ENCODE data around the gene ZNF697.
"Not testable (repeated sequence)": the region's sequence is repeated elsewhere in the genome, so short reads cannot be mapped to it uniquely, and the experiment has no call there.

Gene ZNF697

DNA sequence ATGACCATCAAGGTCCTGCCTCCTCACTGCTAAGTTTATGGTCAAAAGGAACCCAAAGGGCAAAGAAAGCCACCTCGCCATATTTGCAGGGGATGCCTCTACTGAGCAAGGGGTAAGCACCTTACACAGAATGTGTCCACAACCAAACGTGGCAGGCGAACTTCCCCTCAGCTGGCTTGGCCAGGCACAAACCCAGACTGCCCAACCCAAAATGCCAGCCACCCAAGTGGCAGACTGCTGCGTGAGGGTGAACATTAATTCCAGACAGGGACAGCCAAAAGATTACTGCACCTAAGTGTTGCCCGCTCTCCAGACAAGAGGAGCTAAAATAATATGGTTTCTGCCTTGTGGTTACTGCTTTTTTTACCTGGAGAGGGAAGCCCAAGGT lies 16.0 kb downstream of the ZNF697 start:
- peak in 1 of 51 donors; percentile 36 for DNase-seq

DNA sequence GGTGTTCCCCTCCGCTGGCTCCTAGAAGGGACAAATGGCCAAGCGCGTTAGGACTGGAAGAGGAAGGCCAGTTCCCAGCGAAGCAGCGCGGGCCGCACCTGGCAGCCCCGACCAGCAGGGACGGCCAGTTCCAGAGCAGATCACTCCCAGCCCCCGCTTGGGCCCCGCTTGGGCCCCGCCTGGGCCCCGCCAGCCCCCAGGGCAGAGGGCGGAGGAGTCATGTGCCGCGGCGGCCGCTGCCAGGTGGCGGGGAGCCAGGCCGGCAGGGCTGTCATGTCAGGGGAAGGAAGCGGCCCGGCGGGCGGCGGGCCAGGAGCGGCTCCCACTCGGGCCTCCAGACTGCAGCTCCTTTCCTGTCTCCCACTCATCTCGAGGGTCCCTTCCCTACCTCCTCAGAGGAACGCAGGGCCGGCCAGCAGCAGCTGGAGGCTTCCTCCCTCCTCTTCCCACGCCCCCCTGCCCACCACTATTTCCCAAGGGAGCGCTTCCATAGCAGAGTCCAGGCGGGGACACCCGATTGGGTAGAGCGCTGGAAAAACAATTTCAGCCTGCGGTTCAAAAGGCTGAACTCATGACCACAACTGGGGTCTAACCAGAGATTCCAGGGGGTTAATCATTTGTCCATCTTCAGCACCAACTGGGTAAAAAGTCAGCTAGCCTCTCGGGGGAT lies 16.5 kb downstream of the ZNF697 start:
- DNase-seq: peak in 46 of 51 donors; percentile 8 to 78 (median 39)

DNA sequence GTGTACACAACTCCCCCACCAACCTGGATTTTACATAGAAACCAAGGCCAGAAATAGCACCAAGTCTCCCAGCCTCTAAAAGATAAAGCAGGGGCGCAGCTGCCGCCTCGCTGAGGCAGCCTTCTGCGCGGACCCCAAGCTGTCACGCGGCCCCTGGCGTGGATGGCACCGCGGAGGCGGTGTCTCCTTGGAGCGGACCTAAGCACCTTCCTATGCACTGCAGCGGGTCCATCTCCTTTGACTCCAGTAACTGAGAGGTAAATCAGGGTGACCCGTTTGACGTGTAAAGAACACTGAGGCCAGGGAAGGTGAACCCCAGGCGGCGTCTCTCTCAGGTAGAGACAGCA lies 17.0 kb downstream of the ZNF697 start:
- no peak for DNase-seq

DNA sequence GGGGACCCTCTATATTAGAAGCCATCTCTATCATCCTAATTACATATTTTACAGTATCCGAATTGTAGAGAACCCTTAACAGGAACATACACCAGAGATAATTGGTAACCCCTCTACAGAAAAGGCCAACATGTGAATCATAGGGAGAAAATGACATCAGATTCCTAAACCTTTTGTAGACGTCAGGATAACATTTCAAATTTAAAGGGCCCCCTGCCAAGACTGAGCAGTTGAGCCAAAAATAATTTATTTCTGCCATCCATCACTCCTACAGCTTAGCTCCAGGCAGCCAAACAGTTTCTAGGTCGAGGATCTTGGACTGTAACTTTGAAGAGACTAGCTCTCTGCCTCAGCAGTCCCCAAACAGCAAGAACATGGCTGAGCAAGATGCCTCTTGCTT lies 21.2 kb downstream of the ZNF697 start:
- no peak for DNase-seq

DNA sequence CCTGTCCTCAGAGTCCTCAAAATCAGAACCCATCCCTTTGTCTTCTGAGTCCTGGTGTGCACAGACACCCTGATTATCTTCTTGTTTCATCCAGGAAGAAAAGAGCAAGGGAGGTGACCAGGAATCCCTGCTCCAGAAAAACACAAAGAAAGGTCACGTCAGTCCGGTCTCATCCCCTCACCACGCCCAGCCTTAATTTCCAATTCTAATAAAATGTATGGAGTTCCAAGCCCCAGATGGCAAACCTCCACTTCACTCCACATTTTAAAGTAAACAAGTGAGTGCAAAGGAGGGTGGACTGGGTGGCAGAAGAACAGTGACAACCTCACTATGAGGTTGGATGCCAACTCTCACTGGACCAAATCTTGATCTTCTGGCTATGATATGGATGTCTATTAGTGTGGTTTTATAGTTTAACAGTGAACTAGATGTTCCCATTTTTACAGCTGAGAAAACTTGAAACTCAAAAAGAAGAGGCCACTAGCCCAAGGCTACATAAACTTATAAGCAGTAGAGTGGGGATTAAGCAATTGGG lies 22.0 kb downstream of the ZNF697 start:
- DNase-seq: no peak

DNA sequence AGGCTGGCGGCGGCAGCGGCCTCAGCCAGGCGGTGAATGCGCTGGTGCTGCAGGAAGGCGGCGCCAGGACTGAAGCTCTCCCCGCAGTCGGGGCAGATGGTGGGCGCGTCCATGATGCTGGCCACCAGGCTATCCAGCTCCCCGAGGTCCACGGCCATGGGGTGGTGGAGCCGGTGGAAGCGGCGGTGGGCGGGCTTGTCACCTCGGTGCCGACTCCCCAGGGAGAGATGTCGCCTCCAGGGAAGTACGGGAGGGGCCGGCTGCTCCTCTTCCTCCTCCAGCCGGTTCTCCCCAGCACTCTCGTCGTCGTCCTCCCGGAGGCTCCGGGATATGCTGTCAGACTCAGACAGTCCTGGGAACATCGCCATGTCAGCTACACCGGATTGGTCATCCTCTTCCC lies 24.4 kb downstream of the ZNF697 start:
- no peak for DNase-seq

GRCh38 chr1:119623193-119623515 lies 24.9 kb downstream of the ZNF697 start:
- DNase-seq: no peak

GRCh38 chr1:119622311-119623192 lies 25.5 kb downstream of the ZNF697 start:
- no peak for DNase-seq

GRCh38 chr1:119621705-119622104 lies 26.4 kb downstream of the ZNF697 start:
- no peak for DNase-seq

GRCh38 chr1:119617751-119618691 lies 30.0 kb downstream of the ZNF697 start:
- no peak for DNase-seq

- not testable (repeated sequence) for DNase-seq
Observed at GRCh38 chr1:119616748-119617147, 31.3 kb downstream of the ZNF697 start.

DNA sequence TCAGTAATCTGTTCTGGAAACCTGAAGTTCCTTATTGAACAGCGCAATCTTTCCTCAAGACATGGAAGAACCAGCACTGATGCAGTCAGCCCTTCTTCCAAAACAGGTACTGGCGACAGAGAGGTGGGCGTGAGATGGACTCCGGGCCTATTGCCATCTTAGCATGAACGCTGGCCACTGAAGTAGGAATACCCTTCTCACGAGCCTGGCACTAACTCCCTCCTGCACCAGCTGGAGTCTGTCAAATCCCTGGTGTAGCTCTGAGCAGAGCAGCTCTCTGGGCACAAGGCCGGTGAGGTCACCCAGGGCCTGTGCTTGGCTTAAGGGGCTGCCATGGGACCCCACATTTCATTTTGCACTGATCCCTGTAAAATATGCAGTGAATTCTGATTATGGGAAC lies 33.0 kb downstream of the ZNF697 start:
- not testable (repeated sequence) for DNase-seq

DNA sequence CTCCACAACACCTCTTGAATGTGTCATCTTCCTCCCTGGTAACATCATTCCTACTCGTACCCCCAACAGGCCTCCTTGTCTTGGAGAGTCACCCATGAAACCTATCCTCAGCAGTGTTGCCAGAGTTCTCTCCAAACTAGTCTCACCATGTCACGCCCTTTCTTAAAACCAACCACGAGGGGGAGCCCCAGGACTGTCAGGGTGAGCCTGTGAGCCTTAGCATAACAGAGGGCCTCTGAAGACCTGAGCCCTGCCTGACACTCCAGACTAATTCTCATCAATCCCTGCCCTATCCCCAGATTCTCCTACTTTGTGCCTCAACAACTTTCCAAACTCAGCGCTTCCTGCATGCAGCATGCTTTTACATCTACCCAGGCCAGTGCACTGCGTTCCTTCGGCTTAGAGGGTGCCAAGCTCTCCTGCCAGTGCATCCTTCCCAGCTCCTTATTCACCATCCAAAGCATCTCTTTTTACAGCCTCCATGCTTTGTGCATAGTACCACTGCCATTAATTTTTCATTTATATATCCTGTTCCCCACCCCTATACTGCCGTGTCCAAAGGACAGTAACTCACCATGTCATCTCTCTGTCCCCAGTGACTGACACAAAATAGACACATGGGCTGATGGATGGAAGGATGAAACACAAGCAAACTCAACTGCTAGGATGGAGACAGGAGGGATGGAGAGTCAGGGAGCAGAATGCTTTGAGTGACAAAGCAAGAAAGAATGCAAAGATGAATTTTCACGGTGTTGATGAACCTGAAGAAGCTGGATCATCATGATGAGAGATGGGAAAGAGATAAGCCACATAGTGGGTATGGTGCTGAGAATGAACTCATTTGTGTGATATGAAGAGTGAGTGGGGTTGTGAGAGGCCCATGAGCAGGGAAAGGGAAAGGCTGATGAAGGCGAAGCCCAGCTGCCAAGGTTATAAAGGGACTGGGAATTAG lies 34.0 kb downstream of the ZNF697 start:
- peak in 49 of 51 donors; percentile 4 to 90 (median 55) for DNase-seq

DNA sequence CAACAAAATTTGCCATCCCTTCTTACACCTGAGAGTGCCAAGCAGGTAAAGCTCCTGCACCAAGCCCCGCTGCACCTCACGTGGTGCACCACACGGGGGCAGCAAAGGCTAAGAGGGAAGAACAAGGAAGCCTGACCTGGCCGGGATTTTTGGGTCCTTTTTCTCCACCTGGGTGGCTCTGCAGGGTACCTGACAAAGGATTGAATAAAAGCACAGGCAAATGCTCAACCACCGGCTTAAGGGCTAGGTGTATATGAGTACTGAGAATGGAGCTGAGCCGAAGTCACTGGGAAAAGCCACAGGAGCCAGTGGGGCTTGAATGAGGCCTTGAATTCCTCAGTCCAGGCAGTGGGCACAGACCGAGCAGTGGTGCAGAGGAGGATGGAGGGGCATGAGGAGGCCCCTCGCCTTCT lies 36.4 kb downstream of the ZNF697 start:
- DNase-seq: peak in 41 of 51 donors; percentile 2 to 73 (median 25)

- DNase-seq: not testable (repeated sequence)
Observed at GRCh38 chr1:119608816-119609215, 39.2 kb downstream of the ZNF697 start.

GRCh38 chr1:119607087-119607807 lies 40.8 kb downstream of the ZNF697 start:
- DNase-seq: not testable (repeated sequence)

- DNase-seq: no peak
Observed at GRCh38 chr1:119606394-119606793, 41.7 kb downstream of the ZNF697 start.

DNA sequence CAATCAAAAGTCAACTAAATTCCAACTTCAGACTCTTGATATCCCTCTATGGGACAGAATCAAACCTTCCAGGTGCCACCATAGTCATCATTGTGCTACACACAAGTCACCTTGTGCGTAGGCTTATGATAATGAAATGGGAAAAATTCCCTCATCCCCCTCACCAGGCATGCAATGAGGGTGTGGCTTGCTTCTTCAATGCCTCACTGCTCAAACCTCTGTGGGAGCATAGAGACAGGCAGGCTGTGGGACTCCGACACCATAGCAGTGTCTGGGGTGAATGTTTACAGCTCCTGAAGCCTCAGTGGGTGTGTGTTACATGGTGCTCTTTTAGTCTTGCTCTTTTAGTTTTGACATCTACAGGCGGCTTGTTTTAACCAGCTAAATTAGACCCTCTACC lies 42.4 kb downstream of the ZNF697 start:
- no peak for DNase-seq

- not testable (repeated sequence) for DNase-seq
Observed at GRCh38 chr1:119605080-119605479, 43.0 kb downstream of the ZNF697 start.

DNA sequence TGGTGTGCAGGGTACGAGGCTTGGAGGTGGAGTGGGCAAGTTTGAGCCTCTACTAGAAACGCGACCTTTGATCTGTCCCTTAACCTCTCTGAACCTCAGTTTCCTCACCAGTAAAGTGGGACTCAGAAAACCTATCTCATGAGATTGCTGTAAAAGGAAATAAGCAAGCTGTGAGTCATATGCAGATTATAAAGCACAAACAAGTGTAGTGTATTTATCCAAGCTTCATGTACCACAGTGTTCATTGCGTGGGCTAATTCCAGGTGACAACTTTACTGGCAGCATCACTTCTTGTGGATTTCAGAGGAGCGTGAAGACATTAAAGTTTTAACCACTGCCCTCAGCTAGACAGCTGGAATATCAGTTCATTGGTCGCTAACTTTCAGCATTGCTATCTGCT lies 44.4 kb downstream of the ZNF697 start:
- no peak for DNase-seq

Data from hypothalamus (tissue), 51 donors.